SU-DHL-6 (cell line): Measurements from ENCODE around the gene OSBPL2.

Experiments used
- EZH2phosphoT487 ChIP-seq: fragments of 200-600 bp; sonication (generic), shearing (Covaris generic); conservative IDR thresholded peaks from 2 replicates; pipeline ENCODE4 v1.6.1; 2018; ENCODE audit warnings: mild to moderate bottlenecking, antibody characterized with exemption, low read length, moderate library complexity, mixed read lengths
- TF ChIP-seq, protein P1 (sequence below): fragments of 200-600 bp; sonication (generic); IDR thresholded peaks from one replicate; pipeline ENCODE4 v1.5.1; 2017; ENCODE audit warnings: antibody characterized with exemption, mild to moderate bottlenecking, low read length, moderate library complexity; ENCODE audit not compliant: insufficient read depth, poor library complexity, severe bottlenecking

DNA sequence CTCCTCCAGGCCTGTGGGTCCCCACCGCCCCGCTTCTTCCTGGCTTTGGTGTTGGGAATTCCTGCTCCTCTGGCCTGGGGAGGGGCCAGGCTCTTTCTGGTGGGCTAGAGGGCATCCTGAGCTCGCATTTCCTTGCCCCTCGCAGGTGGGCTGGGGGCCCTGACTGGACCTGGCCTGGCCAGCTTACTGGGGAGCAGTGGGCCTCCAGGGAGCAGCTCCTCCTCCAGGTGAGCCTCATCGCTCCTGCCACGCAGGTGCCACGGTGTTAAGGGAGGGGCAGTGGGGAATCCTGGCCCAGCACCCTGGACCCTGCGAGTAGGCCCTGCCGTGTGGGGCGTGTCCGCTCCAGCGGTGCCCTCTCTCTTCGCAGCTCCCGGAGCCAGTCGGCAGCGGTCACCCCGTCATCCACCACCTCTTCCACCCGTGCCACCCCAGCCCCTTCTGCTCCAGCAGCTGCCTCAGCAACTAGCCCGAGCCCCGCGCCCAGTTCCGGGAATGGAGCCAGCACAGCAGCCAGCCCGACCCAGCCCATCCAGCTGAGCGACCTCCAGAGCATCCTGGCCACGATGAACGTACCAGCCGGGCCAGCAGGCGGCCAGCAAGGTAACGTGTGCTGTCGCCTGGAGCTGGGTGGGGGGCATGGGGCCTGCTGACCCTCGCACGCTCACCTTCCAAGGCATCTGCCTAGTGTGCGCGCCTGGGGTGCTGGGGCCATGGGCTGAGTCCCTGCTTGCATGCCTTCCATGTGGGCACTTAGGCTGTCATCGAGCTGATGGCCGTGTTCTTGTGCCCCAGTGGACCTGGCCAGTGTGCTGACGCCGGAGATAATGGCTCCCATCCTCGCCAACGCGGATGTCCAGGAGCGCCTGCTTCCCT is 69.1 kb downstream of the OSBPL2 start:
- TF ChIP-seq, protein P1, sequence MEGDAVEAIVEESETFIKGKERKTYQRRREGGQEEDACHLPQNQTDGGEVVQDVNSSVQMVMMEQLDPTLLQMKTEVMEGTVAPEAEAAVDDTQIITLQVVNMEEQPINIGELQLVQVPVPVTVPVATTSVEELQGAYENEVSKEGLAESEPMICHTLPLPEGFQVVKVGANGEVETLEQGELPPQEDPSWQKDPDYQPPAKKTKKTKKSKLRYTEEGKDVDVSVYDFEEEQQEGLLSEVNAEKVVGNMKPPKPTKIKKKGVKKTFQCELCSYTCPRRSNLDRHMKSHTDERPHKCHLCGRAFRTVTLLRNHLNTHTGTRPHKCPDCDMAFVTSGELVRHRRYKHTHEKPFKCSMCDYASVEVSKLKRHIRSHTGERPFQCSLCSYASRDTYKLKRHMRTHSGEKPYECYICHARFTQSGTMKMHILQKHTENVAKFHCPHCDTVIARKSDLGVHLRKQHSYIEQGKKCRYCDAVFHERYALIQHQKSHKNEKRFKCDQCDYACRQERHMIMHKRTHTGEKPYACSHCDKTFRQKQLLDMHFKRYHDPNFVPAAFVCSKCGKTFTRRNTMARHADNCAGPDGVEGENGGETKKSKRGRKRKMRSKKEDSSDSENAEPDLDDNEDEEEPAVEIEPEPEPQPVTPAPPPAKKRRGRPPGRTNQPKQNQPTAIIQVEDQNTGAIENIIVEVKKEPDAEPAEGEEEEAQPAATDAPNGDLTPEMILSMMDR: no peak
- TF ChIP-seq EZH2phosphoT487: no peak
